ENCODE results near the gene LRRC8D.

- TF ChIP-seq CTCF (IDR thresholded peaks at IDR 0.05) (no peak), POLR2A (IDR thresholded peaks at IDR 0.05) (no peak)
Observed at GRCh38 chr1:89865498-89866382, 44.9 kb downstream of the LRRC8D start.

Data from esophagus squamous epithelium (tissue), 4 donors.